GM21825 (cell line): ENCODE measurements around the gene ASIC3.
A peak's percentile ranks its signal among the peaks of the same experiment; 100 is the strongest.
"Not testable (repeated sequence)": the region's sequence is repeated elsewhere in the genome, so short reads cannot be mapped to it uniquely, and the experiment has no call there.

ENCODE experiments used
- ATAC-seq: cut with Tn5 transposase; IDR thresholded peaks from one replicate; pipeline ENCODE4 v1.9.1; 2021; ENCODE audit warnings: mild to moderate bottlenecking, moderate library complexity; ENCODE audit not compliant: unreplicated experiment

Gene ASIC3

GRCh38 chr7:151013733-151014497 is 34.4 kb upstream of the ASIC3 start:
- no peak for ATAC-seq

GRCh38 chr7:151014950-151015349 is 33.4 kb upstream of the ASIC3 start:
- ATAC-seq, result no peak

DNA sequence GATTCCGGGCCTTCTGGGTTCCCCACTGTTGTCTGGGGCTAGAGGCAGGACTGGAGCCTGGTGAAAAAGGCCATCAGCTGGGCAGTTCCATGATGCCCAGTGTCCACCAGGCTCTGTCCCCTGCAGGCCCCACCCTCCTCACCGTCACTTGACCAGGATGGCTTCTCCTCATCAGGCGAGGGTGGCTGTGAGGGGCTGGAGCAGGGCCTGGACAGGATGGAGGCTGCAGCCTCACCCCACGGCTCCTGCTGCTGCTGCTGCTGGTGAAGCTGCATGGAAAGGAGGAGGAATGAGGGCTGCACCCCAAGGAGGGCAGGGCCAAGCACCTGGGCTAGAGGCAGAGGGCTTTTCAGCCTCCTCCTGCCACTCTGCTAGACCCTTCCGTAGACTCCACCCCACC is 32.4 kb upstream of the ASIC3 start:
- no peak for ATAC-seq

- ATAC-seq, result no peak
Observed at GRCh38 chr7:151016505-151016904, 31.8 kb upstream of the ASIC3 start.

- ATAC-seq, result no peak
Observed at GRCh38 chr7:151016942-151017341, 31.4 kb upstream of the ASIC3 start.

GRCh38 chr7:151017370-151017952 is 30.9 kb upstream of the ASIC3 start:
- no peak for ATAC-seq

DNA sequence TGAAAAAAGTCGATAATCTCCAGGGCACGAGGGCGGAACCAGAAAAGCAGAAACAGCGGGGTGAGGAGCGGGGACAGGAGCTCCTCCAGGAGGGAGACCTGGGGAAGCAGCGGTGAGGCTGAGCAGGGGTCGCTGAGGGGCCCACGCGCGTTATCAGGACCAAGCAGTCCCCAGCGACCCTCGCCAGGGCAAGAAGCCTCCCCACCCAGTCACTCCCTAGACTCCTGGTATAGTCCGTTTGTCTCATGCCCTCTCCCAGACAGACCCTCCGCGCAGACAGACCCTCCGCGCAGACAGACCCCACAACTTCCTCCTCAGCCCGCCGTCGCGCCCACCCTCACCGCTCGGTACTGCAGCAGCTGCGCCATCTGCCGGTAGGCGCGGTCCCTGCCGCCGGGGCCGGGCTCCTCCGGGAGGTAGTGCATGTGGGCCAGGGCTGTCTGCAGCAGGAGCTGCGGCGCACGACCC is 30.3 kb upstream of the ASIC3 start:
- peak; percentile 65 for ATAC-seq

DNA sequence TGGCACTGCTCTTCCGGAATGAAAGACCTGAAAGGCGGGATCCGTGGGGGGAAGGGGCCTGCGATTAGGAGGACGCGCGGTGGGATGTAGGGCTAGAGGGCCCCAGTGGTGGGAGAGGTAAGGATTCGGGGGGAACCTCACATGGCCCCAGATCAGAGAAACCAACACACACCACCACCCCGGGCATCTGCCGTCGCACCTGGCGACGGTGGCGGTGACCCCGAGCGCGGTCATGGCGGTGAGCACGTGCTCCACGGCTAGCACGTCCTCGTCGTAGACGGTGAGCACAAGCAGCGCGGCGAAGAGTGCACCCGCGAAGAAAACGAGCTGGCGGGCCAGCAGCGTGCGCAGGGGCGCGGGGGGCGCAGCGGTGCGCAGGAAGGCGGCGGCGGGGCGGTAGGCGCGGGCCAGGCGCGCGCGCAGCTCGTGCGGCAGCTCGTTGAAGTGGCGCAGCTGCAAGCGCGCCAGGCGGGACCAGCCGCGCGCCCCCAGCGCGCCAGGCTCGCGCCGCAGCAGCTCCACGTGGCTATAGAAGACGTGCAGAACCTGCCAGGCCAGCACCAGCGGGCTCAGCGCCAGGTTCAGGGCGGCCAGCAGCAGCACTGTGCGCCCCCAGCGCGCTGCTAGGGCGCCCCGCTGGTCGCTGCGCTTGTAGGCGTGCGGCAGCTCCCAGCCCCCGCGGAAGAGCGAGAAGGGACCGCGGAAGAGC is 29.8 kb upstream of the ASIC3 start:
- ATAC-seq, result no peak

- ATAC-seq, result no peak
Observed at GRCh38 chr7:151019130-151019447, 29.2 kb upstream of the ASIC3 start.

GRCh38 chr7:151020231-151020630 is 28.1 kb upstream of the ASIC3 start:
- ATAC-seq, result no peak

DNA sequence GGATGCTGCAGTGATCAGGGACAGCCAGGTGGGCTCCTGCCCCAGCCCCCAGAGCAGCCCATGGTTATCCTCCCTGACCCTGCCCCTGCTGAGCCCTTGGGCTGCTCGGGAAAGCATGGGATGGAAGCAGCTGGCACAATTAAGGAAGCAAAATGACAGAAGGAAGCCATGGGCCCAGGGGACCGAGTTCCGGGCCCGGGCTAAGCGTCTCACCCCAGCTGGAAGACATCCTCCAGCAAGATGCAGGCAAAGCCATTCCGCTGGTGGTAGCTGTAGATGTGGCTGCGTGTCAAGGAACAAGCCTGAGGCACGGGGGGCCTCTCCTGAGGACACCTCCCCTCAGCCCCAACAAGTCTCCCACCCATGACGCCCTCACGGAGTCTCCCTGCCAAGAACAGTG is 25.1 kb upstream of the ASIC3 start:
- no peak for ATAC-seq

DNA sequence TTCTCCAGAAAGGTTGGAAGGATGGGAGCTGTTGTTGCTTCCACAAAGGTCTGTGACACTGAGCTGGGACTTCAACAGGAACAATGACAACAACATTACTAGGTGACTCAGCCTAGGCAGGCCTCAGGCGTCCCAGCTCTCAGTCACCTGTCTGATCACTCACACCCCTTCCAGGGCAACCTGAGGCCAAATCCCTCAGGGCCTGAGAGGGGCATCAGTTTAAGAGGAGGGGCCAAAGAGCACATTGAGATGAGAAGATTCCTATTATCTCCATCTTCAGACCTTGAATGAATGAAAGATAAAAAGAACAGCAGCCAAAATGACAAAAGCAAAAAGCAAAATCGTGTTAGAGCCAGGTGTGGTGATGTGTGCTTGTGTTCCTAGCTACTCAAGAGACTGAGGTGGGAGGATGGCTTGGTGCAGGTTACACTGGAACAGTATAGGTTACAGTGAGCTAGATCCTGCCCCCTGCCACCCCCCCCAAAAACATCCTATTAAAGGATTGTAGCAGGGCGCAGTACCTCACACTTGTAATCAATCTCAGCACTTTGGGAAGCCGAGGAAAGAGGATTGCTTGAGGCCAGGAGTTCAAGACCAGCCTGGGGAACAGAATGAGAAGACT is 23.8 kb upstream of the ASIC3 start, which contains the start of gene ATG9B:
TSS of gene ATG9B (minus strand) at position 60 of the 622 bp plus-strand sequence. CDS start 71 bp downstream, outside the sequence.
- no peak for ATAC-seq

GRCh38 chr7:151025924-151026671 is 22.2 kb upstream of the ASIC3 start:
- no peak for ATAC-seq

DNA sequence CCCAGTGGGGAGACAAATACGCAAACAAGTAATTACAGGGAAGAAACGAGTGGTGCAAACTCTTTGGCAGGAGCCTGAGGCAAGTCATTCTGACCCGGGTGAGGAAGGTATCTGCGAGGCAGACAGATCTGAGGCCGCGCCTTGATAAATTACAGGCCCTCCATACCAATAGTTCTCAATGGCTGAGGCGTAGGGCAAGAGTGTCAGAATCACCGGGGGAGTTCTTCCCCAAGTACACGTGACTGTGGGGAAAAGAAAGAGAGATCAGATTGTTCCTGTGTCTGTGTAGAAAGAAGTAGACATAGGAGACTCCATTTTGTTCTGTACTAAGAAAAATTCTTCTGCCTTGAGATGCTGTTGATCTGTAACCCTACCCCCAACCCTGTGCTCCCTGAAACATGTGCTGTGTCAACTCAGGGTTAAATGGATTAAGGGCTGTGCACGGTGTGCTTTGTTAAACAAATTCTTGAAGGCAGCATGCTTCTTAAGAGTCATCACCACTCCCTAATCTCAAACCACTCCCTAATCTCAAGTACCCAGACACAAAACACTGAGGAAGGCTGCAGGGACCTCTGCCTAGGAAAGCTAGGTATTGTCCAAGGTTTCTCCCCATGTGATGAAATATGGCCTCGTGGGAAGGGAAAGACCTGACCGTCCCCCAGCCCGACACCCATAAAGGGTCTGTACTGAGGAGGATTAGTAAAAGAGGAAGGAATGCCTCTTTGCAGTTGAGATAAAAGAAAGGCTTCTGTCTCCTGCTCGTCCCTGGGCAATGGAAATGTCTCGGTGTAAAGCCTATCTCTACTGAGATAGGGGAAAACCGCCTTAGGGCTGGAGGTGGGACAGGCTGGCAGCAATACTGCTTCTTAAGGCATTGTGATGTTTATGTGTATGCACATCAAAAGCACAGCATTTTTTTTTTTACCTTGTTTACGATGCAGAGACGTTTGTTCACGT is 21.3 kb upstream of the ASIC3 start:
- ATAC-seq, result not testable (repeated sequence)

DNA sequence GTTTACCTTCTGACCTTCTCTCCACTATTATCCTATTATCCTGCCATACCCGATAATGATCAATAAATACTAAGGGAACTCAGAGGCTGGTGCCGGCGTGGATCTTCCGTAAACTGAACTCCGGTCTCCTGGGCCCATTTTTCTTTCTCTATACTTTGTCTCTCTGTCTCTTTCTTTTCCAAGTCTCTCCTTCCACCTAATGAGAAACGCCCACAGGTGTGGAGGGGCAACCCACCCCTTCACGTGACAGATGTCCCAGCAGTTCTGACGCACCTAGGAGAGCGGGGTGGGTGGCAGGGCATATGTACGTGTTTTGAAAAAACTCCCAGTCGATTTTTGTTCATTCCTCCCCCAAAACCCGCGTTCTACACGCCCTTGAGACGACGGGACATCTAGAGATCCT is 20.6 kb upstream of the ASIC3 start:
- ATAC-seq, result not testable (repeated sequence)

DNA sequence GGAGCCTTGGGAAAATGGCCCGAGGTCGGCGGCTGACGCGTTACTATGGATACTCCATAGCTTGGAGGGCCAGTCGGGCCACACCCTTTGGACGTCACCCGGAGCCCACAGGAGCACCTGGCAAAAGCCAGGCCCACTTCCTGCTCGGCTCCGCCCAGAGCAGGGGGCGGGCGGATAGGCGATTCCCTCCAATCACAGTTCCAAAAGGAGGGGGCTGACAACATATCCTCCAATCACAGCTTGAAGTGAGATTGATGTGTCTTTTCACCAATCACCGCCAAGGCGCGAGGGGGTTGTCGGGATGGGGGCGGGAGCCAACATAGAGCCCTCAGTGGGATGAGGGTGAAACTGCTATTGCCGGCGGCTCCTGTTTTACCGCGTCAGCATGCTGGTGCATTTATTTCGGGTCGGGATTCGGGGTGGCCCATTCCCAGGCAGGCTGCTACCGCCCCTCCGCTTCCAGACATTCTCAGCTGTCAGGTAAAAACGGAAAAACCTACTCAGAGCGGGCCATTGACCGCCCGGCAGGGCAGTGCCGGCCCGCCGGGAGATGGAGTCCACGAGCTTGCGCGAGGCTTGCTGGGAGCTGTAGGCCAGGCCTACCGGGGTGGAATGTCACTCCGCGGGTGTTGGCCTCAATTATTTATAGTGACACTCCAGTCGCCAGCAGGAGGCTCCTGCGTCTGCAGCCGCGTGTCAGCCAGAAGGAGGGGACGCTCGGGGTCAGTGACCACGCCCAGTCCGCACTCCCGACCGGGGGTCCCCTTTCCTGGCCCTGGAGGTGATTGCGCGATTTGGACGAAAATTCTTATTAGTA is 20.0 kb upstream of the ASIC3 start, which contains the start of gene ABCB8:
TSS of gene ABCB8 (plus strand) at position 320 of the 817 bp plus-strand sequence. CDS start at position 386, 66 bp downstream.
- ATAC-seq, result peak; percentile 96

GRCh38 chr7:151028948-151029501 is 19.3 kb upstream of the ASIC3 start:
- no peak for ATAC-seq

DNA sequence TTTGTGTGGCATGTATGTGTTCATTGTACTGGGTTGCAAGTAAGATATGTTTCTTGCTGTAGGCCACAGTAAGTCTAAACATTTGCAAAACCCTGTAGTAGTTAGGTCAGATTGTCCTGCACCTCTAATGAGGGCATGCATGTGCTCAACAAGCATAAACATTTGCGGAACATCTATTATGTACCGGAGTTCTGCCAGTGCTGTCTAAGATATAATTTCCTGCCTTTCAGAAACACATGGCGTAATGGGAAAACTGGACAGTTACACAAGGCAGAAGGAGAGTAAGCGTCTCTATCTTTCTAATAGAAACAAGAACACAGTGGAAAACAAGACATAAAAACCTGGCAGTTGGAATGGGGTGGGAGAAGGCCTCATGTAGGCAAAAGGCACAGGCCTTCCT is 17.3 kb upstream of the ASIC3 start:
- no peak for ATAC-seq
